Type B pancreatic cell (in vitro differentiated cells): ENCODE results near the gene TSPAN7. TPM values are rescaled to one million over a fixed set of nuclear protein-coding genes. Genes with fewer than 3 reads are reported as not detected.

ENCODE experiments used
- DNase-seq: peaks from one replicate; pipeline ENCODE4 v3.0.0; 2021; ENCODE audit warnings: mixed read lengths; ENCODE audit not compliant: unreplicated experiment; ENCODE audit errors: extremely low spot score
- H3K27ac Mint-ChIP-seq: 2 replicates; pipeline ENCODE4 v1.8.0; 2021; ENCODE audit warnings: mild to moderate bottlenecking, mixed read lengths
- H3K27me3 Mint-ChIP-seq: 2 replicates; pipeline ENCODE4 v1.8.0; 2021; ENCODE audit warnings: mixed read lengths
- H3K36me3 Mint-ChIP-seq: 2 replicates; pipeline ENCODE4 v1.8.0; 2021; ENCODE audit warnings: mixed read lengths
- H3K4me1 Mint-ChIP-seq: one replicate; pipeline ENCODE4 v1.8.0; 2021; ENCODE audit warnings: mixed read lengths; ENCODE audit not compliant: unreplicated experiment
- H3K4me3 Mint-ChIP-seq: 2 replicates; pipeline ENCODE4 v1.8.0; 2021; ENCODE audit warnings: mild to moderate bottlenecking, mixed read lengths
- H3K9me3 Mint-ChIP-seq: 2 replicates; pipeline ENCODE4 v1.8.0; 2021; ENCODE audit warnings: mixed read lengths
- CTCF ChIP-seq: fragments of 200-600 bp; sonication (generic); conservative IDR thresholded peaks from 2 replicates; pipeline ENCODE4 v1.5.0; 2021; ENCODE audit warnings: antibody characterized with exemption, mild to moderate bottlenecking
- total RNA-seq: library from RNA; stranded (reverse); gene quantifications from 2 replicates; pipeline ENCODE4 v1.2.1, GENCODE V29; 2021; ENCODE audit warnings: low replicate concordance

Gene TSPAN7
- total RNA-seq, 1 donor from 2014 or later: 21.8 TPM

GRCh38 chrX:38726612-38727011 is 165.3 kb downstream of the TSPAN7 start:
- no peak overlapping the region for H3K27ac Mint-ChIP-seq
- H3K36me3 Mint-ChIP-seq: no peaks in the 10 kb centered on the region
- no peaks in the 10 kb centered on the region for H3K27me3 Mint-ChIP-seq
- no peak for TF ChIP-seq CTCF
- H3K4me1 Mint-ChIP-seq: no peaks in the 10 kb centered on the region
- no peak for DNase-seq
- H3K9me3 Mint-ChIP-seq: peaks cover 5% of the 10 kb centered on the region
- H3K4me3 Mint-ChIP-seq: no peak overlapping the region

- H3K27ac Mint-ChIP-seq: no peak overlapping the region
- H3K4me3 Mint-ChIP-seq: no peak overlapping the region
- TF ChIP-seq CTCF: no peak
- H3K9me3 Mint-ChIP-seq: peaks cover 5% of the 10 kb centered on the region
- H3K4me1 Mint-ChIP-seq: no peaks in the 10 kb centered on the region
- H3K27me3 Mint-ChIP-seq: no peaks in the 10 kb centered on the region
- DNase-seq: no peak
- H3K36me3 Mint-ChIP-seq: no peaks in the 10 kb centered on the region
Measured at GRCh38 chrX:38727668-38728067, 166.3 kb downstream of the TSPAN7 start.

GRCh38 chrX:38732866-38733265 is 171.5 kb downstream of the TSPAN7 start:
- Mint-ChIP-seq H3K9me3 (peaks cover 4% of the 10 kb centered on the region), H3K4me1 (no peaks in the 10 kb centered on the region), H3K27ac (no peak overlapping the region), H3K4me3 (no peak overlapping the region), H3K36me3 (no peaks in the 10 kb centered on the region), H3K27me3 (no peaks in the 10 kb centered on the region)
- TF ChIP-seq CTCF: no peak
- DNase-seq: no peak

Other genes with a start within 250 kb of the TSPAN7 start
- 8.4 and 13.2 TPM in 2 replicates for gene RPGR, start 234.0 kb upstream of the TSPAN7 start, total RNA-seq
- gene OTC, start 208.9 kb upstream of the TSPAN7 start, total RNA-seq: 3.2 and 12.9 TPM in 2 replicates
- 40.4 and 43.5 TPM in 2 replicates for gene MID1IP1, start 239.9 kb downstream of the TSPAN7 start, total RNA-seq